ENCODE results near the gene ADSS2. TPM values are rescaled to one million over a fixed set of nuclear protein-coding genes. Genes with fewer than 3 reads are reported as not detected.

ADSS2 gene
- polyA plus RNA-seq, 2 of the 4 experiments (the other 2 are of a cell fraction), result 46.1 to 74.3 TPM

DNA sequence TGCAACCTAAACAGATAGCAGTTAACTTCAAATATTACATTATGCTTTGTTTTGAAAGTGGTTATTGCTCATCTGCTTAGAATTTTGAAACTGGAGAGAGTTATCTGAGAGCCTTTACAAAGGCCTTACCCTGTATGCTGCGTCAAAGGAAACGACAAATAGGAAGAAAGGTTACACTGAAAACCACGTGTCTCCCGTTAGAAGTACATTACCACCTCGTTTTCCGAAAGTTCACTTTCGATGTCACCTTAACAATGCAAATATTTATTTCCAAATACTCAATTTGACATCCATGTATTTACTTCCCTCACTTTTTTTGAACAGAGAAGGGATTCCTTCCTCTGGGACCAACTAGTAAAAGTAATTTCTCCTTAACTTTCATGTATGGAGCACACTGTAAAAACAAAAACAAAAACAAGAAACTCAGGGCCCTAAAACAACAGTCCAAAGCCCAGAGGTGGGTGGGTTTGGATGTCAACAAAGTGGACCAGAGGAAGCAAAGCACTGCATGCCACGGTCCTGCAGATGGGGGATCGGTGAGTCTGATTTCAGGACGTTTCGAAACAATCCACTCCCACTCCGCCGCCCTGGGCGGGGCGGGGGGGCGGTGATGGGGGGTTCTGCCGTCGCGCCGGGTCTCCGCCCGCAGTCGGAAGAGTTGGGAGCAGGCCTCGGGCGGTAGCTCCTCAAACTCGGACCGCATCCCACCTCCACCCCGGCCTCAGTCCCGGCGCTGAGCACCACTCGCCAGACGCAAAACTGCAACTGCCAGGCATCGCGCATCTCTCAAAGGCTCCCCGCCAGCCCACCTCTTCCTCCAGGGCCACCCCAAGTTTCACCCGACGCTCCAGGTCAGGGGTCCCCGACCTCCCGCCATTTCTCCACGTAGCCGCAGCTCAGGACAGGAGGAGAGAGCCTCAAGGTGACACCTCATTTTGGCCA lies 841 bp downstream of the ADSS2 start:
- 1% methylated on average over 38 of the region's 41 CpGs for WGBS (ENCODE audit: missing lambda C conversion rate)
- FAIRE-seq (peak; percentile 7), ATAC-seq (peak; percentile 48 to 49), DNase-seq (ENCODE audit: low read depth in 1 of 2, low spot score in 1 of 2) (peak; percentile 34 to 40)
- Histone ChIP-seq H3K4me1 (peaks cover 49% of the 10 kb centered on the region), H3K9me3 (no peaks in the 10 kb centered on the region), H3K4me2 (peak overlapping the region; percentile 84), H3K27ac (peak overlapping the region; percentile 97 to 99), H3K4me3 (peak overlapping the region; percentile 94)
- CTCF ChIA-PET, result no interaction called here
- POLR2A ChIA-PET, result interaction anchor here (0.7 to 1.0 kb wide), 2 partner anchors 11 to 148 kb away, joined by 3 to 7 read pairs; partner anchors contain the start of gene CATSPERE
- TF ChIP-seq POLR2A (IDR thresholded peaks at IDR 0.05; ENCODE audit: low read length), result peak; percentile 55
- TF ChIP-seq HOXA7 (CRISPR knock-in tag; IDR thresholded peaks at IDR 0.05), result 0 out of 2 replicates have a peak, but pooled peaks have one; percentile 0
- peak; percentile 30 to 36; a peak in 1 of 4 replicates for TF ChIP-seq CEBPB (IDR thresholded peaks at IDR 0.05)
- no peak for TF ChIP-seq HOXB13 (CRISPR knock-in tag; IDR thresholded peaks at IDR 0.05; ENCODE audit: low read depth)
- peak; percentile 80 for TF ChIP-seq MAX (IDR thresholded peaks at IDR 0.05)
- TF ChIP-seq ELK1 (IDR thresholded peaks at IDR 0.05; ENCODE audit: low read depth, low read length), result no peak

DNA sequence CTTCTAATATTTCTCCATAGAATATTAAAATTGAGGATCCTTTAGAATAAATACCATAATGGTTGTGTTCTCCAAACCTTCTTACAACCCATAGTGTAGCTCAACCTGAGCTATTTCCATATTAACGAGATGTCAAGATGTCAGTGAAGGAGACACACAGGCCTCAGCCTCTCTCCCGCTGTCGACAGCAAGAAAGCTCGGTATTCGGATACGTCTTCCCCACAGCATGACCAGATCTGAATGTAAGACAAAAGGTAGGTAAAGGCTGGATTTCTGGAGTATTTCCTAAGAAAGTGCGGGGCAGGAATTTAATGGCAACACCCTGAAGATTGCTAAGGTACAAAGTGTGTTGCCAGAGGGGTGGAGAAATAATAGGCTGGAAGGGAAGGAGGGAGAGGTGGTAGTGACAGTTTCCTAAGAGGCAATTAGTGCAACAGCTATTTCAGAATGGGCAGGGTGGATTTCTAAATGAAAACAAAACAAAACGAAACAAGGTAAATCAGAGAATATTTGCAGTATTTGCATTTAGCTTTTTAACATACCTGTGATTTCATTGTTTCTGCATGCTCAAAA lies 1.7 kb downstream of the ADSS2 start:
- ATAC-seq (no peak), DNase-seq (ENCODE audit: low read depth in 1 of 2, low spot score in 1 of 2) (no peak), FAIRE-seq (no peak)
- H3K27ac ChIP-seq, result peak overlapping the region; percentile 8 to 97; a peak in 3 of 6 replicates
- peak overlapping the region; percentile 84 for H3K4me2 ChIP-seq
- H3K4me1 ChIP-seq, result peaks cover 58% of the 10 kb centered on the region
- CTCF ChIA-PET, result interaction anchor here (1.0 kb wide), 1 partner anchor 346 kb away, joined by 3 read pairs; no protein-coding TSS in a partner anchor
- 0 out of 2 replicates have a peak, but pooled peaks have one; percentile 8 for TF ChIP-seq HOXA7 (CRISPR knock-in tag; IDR thresholded peaks at IDR 0.05)
- TF ChIP-seq RCOR1 (IDR thresholded peaks at IDR 0.05; ENCODE audit: low read depth, low read length), result no peak
- TF ChIP-seq POLR2AphosphoS2 (conservative IDR thresholded peaks at IDR 0.05; ENCODE audit: low read length), result no peak
- POLR2A ChIA-PET, result no interaction called here
- no peaks in the 10 kb centered on the region for H3K9me3 ChIP-seq
- 79% methylated on average over 8 of the region's 8 CpGs for WGBS (ENCODE audit: missing lambda C conversion rate)
- H3K4me3 ChIP-seq, result peak overlapping the region; percentile 94

- no peak for FAIRE-seq
- ChIA-PET POLR2A (no interaction called here), CTCF (interaction anchor here (1.1 kb wide), 1 partner anchor 100 kb away, joined by 3 read pairs; no protein-coding TSS in a partner anchor)
- DNase-seq (ENCODE audit: low read depth in 1 of 2, low spot score in 1 of 2), result no peak
- TF ChIP-seq MAFK (IDR thresholded peaks at IDR 0.05; ENCODE audit: partially characterized antibody), result peak; percentile 42
- no peak for TF ChIP-seq NPAS2 (CRISPR knock-in tag; IDR thresholded peaks at IDR 0.05; ENCODE audit: borderline replicate concordance)
- no peak overlapping the region for H3K4me3 ChIP-seq
- WGBS (ENCODE audit: missing lambda C conversion rate), result 82% methylated on average over 5 of the region's 5 CpGs
- H3K4me1 ChIP-seq, result peaks cover 64% of the 10 kb centered on the region
- ATAC-seq, result no peak
- no peak overlapping the region for H3K27ac ChIP-seq
- H3K4me2 ChIP-seq, result peak overlapping the region; percentile 84
- H3K9me3 ChIP-seq, result no peaks in the 10 kb centered on the region
Observed at GRCh38 chr1:244448279-244449036, 3.3 kb downstream of the ADSS2 start.

DNA sequence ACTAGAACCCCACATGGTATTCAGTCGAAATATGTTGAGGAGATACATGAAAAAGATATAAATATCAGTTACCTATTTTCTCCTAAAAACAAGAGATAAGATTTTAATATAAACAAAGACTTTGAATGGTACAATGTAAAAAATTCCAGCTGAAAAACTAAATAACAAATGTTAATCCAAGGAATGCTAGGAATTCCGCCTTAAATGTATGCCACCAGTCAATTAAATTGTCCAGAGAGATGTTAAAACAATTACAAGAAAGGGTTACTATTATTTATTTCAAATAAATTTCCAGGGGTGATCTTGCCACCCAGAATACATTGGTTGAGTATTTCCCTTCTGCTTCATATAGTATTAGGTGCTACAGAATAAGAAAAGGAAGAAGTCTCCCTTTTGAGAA lies 4.2 kb downstream of the ADSS2 start:
- FAIRE-seq (no peak), DNase-seq (ENCODE audit: low read depth in 1 of 2, low spot score in 1 of 2) (no peak), ATAC-seq (no peak)
- H3K4me1 ChIP-seq, result peaks cover 68% of the 10 kb centered on the region
- ChIA-PET CTCF (interaction anchor here (1.1 kb wide), 1 partner anchor 101 kb away, joined by 3 read pairs; no protein-coding TSS in a partner anchor), POLR2A (no interaction called here)
- no peak overlapping the region for H3K4me3 ChIP-seq
- no peaks in the 10 kb centered on the region for H3K9me3 ChIP-seq
- peak overlapping the region; percentile 13; the same call in 1 of the 3 replicates for H3K4me2 ChIP-seq
- WGBS (ENCODE audit: missing lambda C conversion rate), result 87% methylated on average over 2 of the region's 2 CpGs
- H3K27ac ChIP-seq, result no peak overlapping the region
- TF ChIP-seq, protein P1, sequence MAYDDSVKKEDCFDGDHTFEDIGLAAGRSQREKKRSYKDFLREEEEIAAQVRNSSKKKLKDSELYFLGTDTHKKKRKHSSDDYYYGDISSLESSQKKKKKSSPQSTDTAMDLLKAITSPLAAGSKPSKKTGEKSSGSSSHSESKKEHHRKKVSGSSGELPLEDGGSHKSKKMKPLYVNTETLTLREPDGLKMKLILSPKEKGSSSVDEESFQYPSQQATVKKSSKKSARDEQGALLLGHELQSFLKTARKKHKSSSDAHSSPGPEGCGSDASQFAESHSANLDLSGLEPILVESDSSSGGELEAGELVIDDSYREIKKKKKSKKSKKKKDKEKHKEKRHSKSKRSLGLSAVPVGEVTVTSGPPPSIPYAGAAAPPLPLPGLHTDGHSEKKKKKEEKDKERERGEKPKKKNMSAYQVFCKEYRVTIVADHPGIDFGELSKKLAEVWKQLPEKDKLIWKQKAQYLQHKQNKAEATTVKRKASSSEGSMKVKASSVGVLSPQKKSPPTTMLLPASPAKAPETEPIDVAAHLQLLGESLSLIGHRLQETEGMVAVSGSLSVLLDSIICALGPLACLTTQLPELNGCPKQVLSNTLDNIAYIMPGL (CRISPR knock-in tag; IDR thresholded peaks at IDR 0.05; ENCODE audit: borderline replicate concordance), result no peak
- TF ChIP-seq SMC3 (IDR thresholded peaks at IDR 0.05) (no peak), HOXB5 (CRISPR knock-in tag; IDR thresholded peaks at IDR 0.05) (no peak), TP53 (CRISPR knock-in tag; IDR thresholded peaks at IDR 0.05) (no peak), POLR2AphosphoS2 (conservative IDR thresholded peaks at IDR 0.05; ENCODE audit: low read length) (no peak), CEBPB (IDR thresholded peaks at IDR 0.05) (no peak), HOXB13 (CRISPR knock-in tag; IDR thresholded peaks at IDR 0.05; ENCODE audit: low read depth) (no peak), SREBF2 (IDR thresholded peaks at IDR 0.05) (no peak), FOXS1 (CRISPR knock-in tag; IDR thresholded peaks at IDR 0.05) (no peak), NPAS2 (CRISPR knock-in tag; IDR thresholded peaks at IDR 0.05; ENCODE audit: borderline replicate concordance) (no peak), JUN (IDR thresholded peaks at IDR 0.05) (no peak), RAD21 (conservative IDR thresholded peaks at IDR 0.05 in 1 of 2, IDR thresholded peaks at IDR 0.05 in 1 of 2) (no peak), ELK1 (IDR thresholded peaks at IDR 0.05; ENCODE audit: low read depth, low read length) (no peak), RNF2 (IDR thresholded peaks at IDR 0.05; ENCODE audit: borderline replicate concordance, low read depth) (no peak), POLR2A (IDR thresholded peaks at IDR 0.05; ENCODE audit: low read length) (no peak), BHLHE40 (IDR thresholded peaks at IDR 0.05; ENCODE audit: low read depth, low read length) (no peak)
